SK-N-MC (cell line): ENCODE results near the gene SCGB1A1.

Experiments used
- EZH2 ChIP-seq: fragments of 200-600 bp; sonication (generic); IDR thresholded peaks from one replicate; pipeline ENCODE4 v1.6.1; 2017; ENCODE audit warnings: antibody characterized with exemption
- POLR2AphosphoS5 ChIP-seq: IDR thresholded peaks from 2 replicates; pipeline ENCODE4 v1.6.1; 2012; ENCODE audit warnings: mild to moderate bottlenecking, low read depth, low read length, borderline replicate concordance

DNA sequence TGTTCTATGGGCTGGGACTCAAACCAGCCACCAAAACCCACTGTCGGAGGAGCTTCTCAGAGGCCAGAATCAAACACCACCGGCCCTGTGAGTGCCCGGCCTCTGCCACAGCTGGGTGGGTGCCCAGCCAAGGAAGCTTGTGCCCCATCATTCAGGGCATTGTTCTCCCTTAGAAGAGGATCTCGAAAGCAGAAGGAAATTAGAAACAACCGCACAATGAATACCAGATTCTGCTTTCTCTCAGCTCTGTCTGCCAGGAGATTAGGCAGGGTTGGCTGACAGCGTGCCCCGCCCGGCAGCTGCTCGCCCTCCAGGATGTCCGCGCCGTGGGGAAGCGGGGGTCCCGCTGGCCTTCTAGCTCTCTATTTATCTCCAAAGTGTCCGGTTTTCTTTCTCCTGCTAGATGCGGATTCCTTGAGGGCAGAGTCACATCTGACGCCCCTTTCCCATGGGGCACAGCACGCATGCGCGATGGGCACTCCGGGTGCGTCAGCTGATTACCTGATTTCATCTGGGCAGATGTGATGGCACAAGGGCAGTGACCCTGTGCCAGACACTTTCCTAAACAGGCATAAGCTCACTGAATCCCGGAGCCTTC lies 25.5 kb downstream of the SCGB1A1 start:
- TF ChIP-seq POLR2AphosphoS5 (no peak), EZH2 (no peak)
